H9 (cell line): ENCODE data around the gene SPESP1. TPM values are rescaled to one million over a fixed set of nuclear protein-coding genes. Genes with fewer than 3 reads are reported as not detected.

ENCODE experiments used
- DNase-seq: peaks from one replicate; pipeline ENCODE4 v3.0.0-alpha.2; 2017
- H2AFZ ChIP-seq: one replicate; pipeline ENCODE4 v1.6.1; 2013; ENCODE audit warnings: mild to moderate bottlenecking, low read length, control low read depth, moderate library complexity
- H2AK5ac ChIP-seq: 2 replicates; pipeline ENCODE4 v1.6.1; 2013; ENCODE audit warnings: low read length, control low read depth, mixed read lengths; ENCODE audit not compliant: insufficient read length
- H2BK120ac ChIP-seq: one replicate; pipeline ENCODE4 v1.6.1; 2013; ENCODE audit warnings: low read depth, mild to moderate bottlenecking, low read length, control low read depth, inconsistent platforms; ENCODE audit not compliant: poor library complexity, severe bottlenecking
- H2BK12ac ChIP-seq: 2 replicates; pipeline ENCODE4 v1.6.1; 2013; ENCODE audit warnings: low read length, control low read depth, mixed read lengths, low read depth; ENCODE audit not compliant: insufficient read length
- H2BK15ac ChIP-seq: 2 replicates; pipeline ENCODE4 v1.6.1; 2013; ENCODE audit warnings: low read depth, low read length, control low read depth
- H2BK20ac ChIP-seq: one replicate; pipeline ENCODE4 v1.6.1; 2013; ENCODE audit warnings: low read depth, mild to moderate bottlenecking, low read length, control low read depth, inconsistent platforms; ENCODE audit not compliant: poor library complexity, severe bottlenecking
- H2BK5ac ChIP-seq: 2 replicates; pipeline ENCODE4 v1.6.1; 2013; ENCODE audit warnings: low read length, control low read depth, mixed read lengths; ENCODE audit not compliant: insufficient read length
- H3K14ac ChIP-seq: 2 replicates; pipeline ENCODE4 v1.6.1; 2013; ENCODE audit warnings: low read length, control low read depth; ENCODE audit not compliant: insufficient read depth
- H3K18ac ChIP-seq: 2 replicates; pipeline ENCODE4 v1.6.1; 2013; ENCODE audit warnings: low read depth, mild to moderate bottlenecking, mixed read lengths, low read length, control low read depth; ENCODE audit not compliant: insufficient read length
- H3K23ac ChIP-seq: 2 replicates; pipeline ENCODE4 v1.6.1; 2013; ENCODE audit warnings: low read length, control low read depth, mixed read lengths, low read depth; ENCODE audit not compliant: insufficient read length
- H3K23me2 ChIP-seq: 2 replicates; pipeline ENCODE4 v1.6.1; 2013; ENCODE audit warnings: low read depth, mild to moderate bottlenecking, mixed read lengths, low read length, control low read depth; ENCODE audit not compliant: insufficient read length, poor library complexity, severe bottlenecking
- H3K27ac ChIP-seq: 2 replicates; pipeline ENCODE4 v1.5.1; 2013; ENCODE audit warnings: low read length, control low read depth, mixed read lengths, low read depth; ENCODE audit not compliant: insufficient read length
- H3K27me3 ChIP-seq: 2 replicates; pipeline ENCODE4 v1.6.1; 2013; ENCODE audit warnings: low read length, control low read depth, inconsistent platforms; ENCODE audit not compliant: insufficient read depth
- H3K4ac ChIP-seq: 2 replicates; pipeline ENCODE4 v1.6.1; 2013; ENCODE audit warnings: low read depth, mild to moderate bottlenecking, control low read depth, inconsistent platforms, low read length, moderate library complexity
- H3K4me1 ChIP-seq: 2 replicates; pipeline ENCODE4 v1.6.1; 2013; ENCODE audit warnings: low read length, control low read depth, inconsistent platforms; ENCODE audit not compliant: insufficient read depth
- H3K4me2 ChIP-seq: 2 replicates; pipeline ENCODE4 v1.6.1; 2013; ENCODE audit warnings: low read length, control low read depth, mixed read lengths; ENCODE audit not compliant: insufficient read length, insufficient read depth
- H3K56ac ChIP-seq: 2 replicates; pipeline ENCODE4 v1.6.1; 2013; ENCODE audit warnings: low read depth, mild to moderate bottlenecking, mixed read lengths, low read length, control low read depth; ENCODE audit not compliant: insufficient read length
- H3K79me1 ChIP-seq: 2 replicates; pipeline ENCODE4 v1.6.1; 2013; ENCODE audit warnings: low read depth, mild to moderate bottlenecking, moderate library complexity, low read length, control low read depth, inconsistent platforms; ENCODE audit not compliant: insufficient read depth, poor library complexity, severe bottlenecking
- H3K79me2 ChIP-seq: 2 replicates; pipeline ENCODE4 v1.6.1; 2013; ENCODE audit warnings: low read length, control low read depth, inconsistent platforms; ENCODE audit not compliant: insufficient read depth
- H3K9ac ChIP-seq: 2 replicates; pipeline ENCODE4 v1.6.1; 2013; ENCODE audit warnings: low read length, control low read depth, mixed read lengths; ENCODE audit not compliant: insufficient read length; ENCODE audit errors: extremely low read depth
- H3K9me3 ChIP-seq: one replicate; pipeline ENCODE4 v1.6.1; 2013; ENCODE audit warnings: low read depth, low read length, inconsistent platforms; ENCODE audit not compliant: control insufficient read depth
- H3T11ph ChIP-seq: one replicate; pipeline ENCODE4 v1.6.1; 2013; ENCODE audit warnings: mild to moderate bottlenecking, low read length, control low read depth, inconsistent platforms
- H4K20me1 ChIP-seq: one replicate; pipeline ENCODE4 v1.6.1; 2013; ENCODE audit not compliant: control insufficient read depth, insufficient read length, insufficient read depth
- H4K5ac ChIP-seq: 2 replicates; pipeline ENCODE4 v1.6.1; 2013; ENCODE audit warnings: low read depth, mild to moderate bottlenecking, mixed read lengths, low read length, control low read depth; ENCODE audit not compliant: insufficient read length
- H4K8ac ChIP-seq: replicated peaks from 2 replicates; pipeline ENCODE4 v1.6.1; 2013; ENCODE audit warnings: low read length, control low read depth, mixed read lengths, low read depth; ENCODE audit not compliant: insufficient read length
- H4K91ac ChIP-seq: 2 replicates; pipeline ENCODE4 v1.6.1; 2013; ENCODE audit warnings: low read depth, mild to moderate bottlenecking, moderate library complexity, mixed read lengths, low read length, control low read depth; ENCODE audit not compliant: insufficient read length
- H3K27ac Mint-ChIP-seq, 3 experiments: 2 replicates in 2 of 3; 3 replicates in 1 of 3; pipeline ENCODE4 v1.8.0; 2020 to 2021; ENCODE audit warnings: mixed read lengths in 3 of 3, mild to moderate bottlenecking in 1 of 3, moderate library complexity in 1 of 3
- H3K27me3 Mint-ChIP-seq: 2 replicates; pipeline ENCODE4 v1.8.0; 2021; ENCODE audit warnings: low read depth, mild to moderate bottlenecking, moderate library complexity, mixed read lengths
- H3K36me3 Mint-ChIP-seq, 3 experiments: 2 replicates in 2 of 3; 3 replicates in 1 of 3; pipeline ENCODE4 v1.8.0; 2020 to 2021; ENCODE audit warnings: low read depth in 3 of 3, mixed read lengths in 3 of 3; ENCODE audit not compliant: insufficient read depth in 1 of 3
- H3K4me1 Mint-ChIP-seq, 2 experiments: 2 replicates each; pipeline ENCODE4 v1.8.0; 2020; ENCODE audit warnings: mixed read lengths in 2 of 2
- H3K4me3 Mint-ChIP-seq, 2 experiments: 2 replicates in 1 of 2; 3 replicates in 1 of 2; pipeline ENCODE4 v1.8.0; 2020 to 2021; ENCODE audit warnings: mild to moderate bottlenecking in 2 of 2, mixed read lengths in 2 of 2, moderate library complexity in 1 of 2
- H3K9me3 Mint-ChIP-seq, 2 experiments: 2 replicates in 1 of 2; 3 replicates in 1 of 2; pipeline ENCODE4 v1.8.0; 2020; ENCODE audit warnings: mild to moderate bottlenecking in 2 of 2, mixed read lengths in 2 of 2, moderate library complexity in 1 of 2
- WGBS: extraction: QIAGEN DNeasy Blood & Tissue Kit; methylation state at CpG from one replicate; pipeline ENCODE4 v1.1.7; 2013; ENCODE audit warnings: missing lambda C conversion rate, low lambda C conversion rate, mixed read lengths; ENCODE audit not compliant: insufficient read length; ENCODE audit errors: extremely low coverage; 5-methylcytosine and 5-hydroxymethylcytosine counted together
- total RNA-seq: library from RNA; stranded (reverse); gene quantifications from 2 replicates; pipeline ENCODE4 v1.2.1, GENCODE V29; 2021
- TF ChIP-seq, protein P1 (sequence below): fragments of 200-600 bp; sonication (generic); conservative IDR thresholded peaks from 3 replicates; pipeline ENCODE4 v1.8.0; 2021; ENCODE audit warnings: antibody characterized with exemption, mild to moderate bottlenecking

SPESP1 gene
- total RNA-seq, 1 experiment from 2014 or later, result not detected

DNA sequence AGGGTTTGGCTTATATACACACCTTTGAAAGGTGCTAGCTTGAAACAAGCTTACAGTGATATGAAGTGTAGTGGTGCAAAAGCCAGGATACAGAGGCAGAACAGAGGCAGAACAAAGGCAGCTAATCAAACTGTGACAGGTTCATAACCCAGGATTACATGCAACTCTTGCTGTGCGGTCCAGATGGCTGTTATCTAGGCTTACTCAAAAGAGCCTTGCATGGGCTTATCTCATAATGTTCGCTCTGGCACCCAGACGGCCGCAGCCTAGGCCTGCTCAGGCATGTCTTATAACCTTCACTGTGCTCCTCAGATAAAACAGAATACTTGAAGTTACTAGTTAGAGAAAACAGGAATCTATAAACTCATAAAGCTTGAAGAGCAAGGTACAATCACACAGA, 61.4 kb downstream of the SPESP1 start:
- no peak overlapping the region for H3K27ac Mint-ChIP-seq
- Histone ChIP-seq H3K27me3 (no peaks in the 10 kb centered on the region), H4K91ac (no peak overlapping the region), H3K79me2 (no peaks in the 10 kb centered on the region), H3K4ac (no peak overlapping the region), H3K9ac (no peak overlapping the region), H3K14ac (no peak overlapping the region), H4K20me1 (no peaks in the 10 kb centered on the region), H3K4me2 (no peak overlapping the region), H3K4me1 (peaks cover 5% of the 10 kb centered on the region; the same call in 1 of the 2 replicates), H3K56ac (no peak overlapping the region), H3K18ac (no peak overlapping the region), H2BK5ac (no peak overlapping the region), H2BK20ac (no peak overlapping the region), H2BK15ac (no peak overlapping the region), H3K79me1 (no peaks in the 10 kb centered on the region), H2BK120ac (no peak overlapping the region), H3K23me2 (no peaks in the 10 kb centered on the region), H3K23ac (no peak overlapping the region), H4K5ac (no peak overlapping the region), H3T11ph (no peak overlapping the region), H3K27ac (no peak overlapping the region), H4K8ac (no peak overlapping the region), H3K9me3 (no peaks in the 10 kb centered on the region), H2BK12ac (no peak overlapping the region), H2AK5ac (no peak overlapping the region), H2AFZ (no peak overlapping the region)
- peaks cover 15 to 21% of the 10 kb centered on the region in 2 experiments for H3K9me3 Mint-ChIP-seq
- peaks cover 7 to 20% (median 12%) of the 10 kb centered on the region in 3 experiments for H3K36me3 Mint-ChIP-seq
- WGBS, result no CpG with 5 or more reads among the region's 4 CpGs
- TF ChIP-seq, protein P1, sequence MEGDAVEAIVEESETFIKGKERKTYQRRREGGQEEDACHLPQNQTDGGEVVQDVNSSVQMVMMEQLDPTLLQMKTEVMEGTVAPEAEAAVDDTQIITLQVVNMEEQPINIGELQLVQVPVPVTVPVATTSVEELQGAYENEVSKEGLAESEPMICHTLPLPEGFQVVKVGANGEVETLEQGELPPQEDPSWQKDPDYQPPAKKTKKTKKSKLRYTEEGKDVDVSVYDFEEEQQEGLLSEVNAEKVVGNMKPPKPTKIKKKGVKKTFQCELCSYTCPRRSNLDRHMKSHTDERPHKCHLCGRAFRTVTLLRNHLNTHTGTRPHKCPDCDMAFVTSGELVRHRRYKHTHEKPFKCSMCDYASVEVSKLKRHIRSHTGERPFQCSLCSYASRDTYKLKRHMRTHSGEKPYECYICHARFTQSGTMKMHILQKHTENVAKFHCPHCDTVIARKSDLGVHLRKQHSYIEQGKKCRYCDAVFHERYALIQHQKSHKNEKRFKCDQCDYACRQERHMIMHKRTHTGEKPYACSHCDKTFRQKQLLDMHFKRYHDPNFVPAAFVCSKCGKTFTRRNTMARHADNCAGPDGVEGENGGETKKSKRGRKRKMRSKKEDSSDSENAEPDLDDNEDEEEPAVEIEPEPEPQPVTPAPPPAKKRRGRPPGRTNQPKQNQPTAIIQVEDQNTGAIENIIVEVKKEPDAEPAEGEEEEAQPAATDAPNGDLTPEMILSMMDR, result no peak
- no peak for DNase-seq
- H3K4me1 Mint-ChIP-seq, result peaks cover 29 to 30% of the 10 kb centered on the region in 2 experiments
- H3K27me3 Mint-ChIP-seq, result peaks cover 34% of the 10 kb centered on the region
- no peak overlapping the region for H3K4me3 Mint-ChIP-seq
